Measurements from ENCODE around the gene MRPL49.
A peak's percentile ranks its signal among the peaks of the same experiment; 100 is the strongest.

MRPL49 gene

DNA sequence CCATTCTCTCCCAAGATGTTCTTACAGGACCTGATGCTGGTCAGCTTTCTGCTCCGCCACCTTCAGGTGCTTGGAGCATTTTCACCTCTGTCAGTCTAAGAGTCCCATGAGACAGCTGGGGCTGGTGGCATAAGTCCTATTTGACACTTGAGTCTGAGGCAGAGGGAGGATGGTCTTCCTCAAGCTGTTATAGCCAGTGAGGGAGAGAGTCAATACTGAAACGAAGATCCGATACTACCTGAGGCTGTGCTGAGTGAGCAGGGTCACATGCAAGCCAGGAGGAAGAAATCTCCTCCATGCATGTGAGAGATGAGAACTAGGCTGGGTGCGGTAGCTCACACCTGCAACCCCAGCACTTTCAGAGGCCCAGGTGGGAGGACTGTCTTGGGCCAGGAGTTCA is 32.5 kb upstream of the MRPL49 start:
- in situ Hi-C loops (cut with HindIII; ENCODE audit: low sequenced_read_pairs), result no loop called here
- no peak for TF ChIP-seq CTCF (IDR thresholded peaks at IDR 0.05; ENCODE audit: low read depth, low read length)
- H3K4me3 ChIP-seq (ENCODE audit: low read depth, low read length), result no peak overlapping the region
- DNase-seq (ENCODE audit: low read depth, low spot score), result no peak

DNA sequence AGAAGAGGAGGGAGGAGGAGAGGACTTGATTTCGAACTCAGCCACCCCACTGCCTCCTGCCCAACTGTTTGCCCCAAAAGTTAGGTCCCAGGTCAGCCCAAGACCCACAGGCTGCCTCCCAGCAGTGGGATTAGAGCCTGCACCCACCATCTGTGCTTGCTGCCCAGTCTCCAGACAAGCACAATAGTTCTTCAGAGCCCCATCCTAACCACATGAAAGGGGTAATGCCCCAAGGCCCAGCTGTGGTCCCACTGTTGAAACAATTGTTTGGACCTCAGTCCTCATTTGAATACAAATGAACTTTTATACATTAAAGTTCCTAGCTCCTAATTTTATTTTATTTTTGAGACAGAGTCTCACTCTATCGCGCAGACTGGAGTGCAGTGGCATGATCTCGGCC is 31.5 kb upstream of the MRPL49 start:
- TF ChIP-seq CTCF (IDR thresholded peaks at IDR 0.05; ENCODE audit: low read depth, low read length), result no peak
- in situ Hi-C loops (cut with HindIII; ENCODE audit: low sequenced_read_pairs), result no loop called here
- no peak overlapping the region for H3K4me3 ChIP-seq (ENCODE audit: low read depth, low read length)
- DNase-seq (ENCODE audit: low read depth, low spot score), result no peak

DNA sequence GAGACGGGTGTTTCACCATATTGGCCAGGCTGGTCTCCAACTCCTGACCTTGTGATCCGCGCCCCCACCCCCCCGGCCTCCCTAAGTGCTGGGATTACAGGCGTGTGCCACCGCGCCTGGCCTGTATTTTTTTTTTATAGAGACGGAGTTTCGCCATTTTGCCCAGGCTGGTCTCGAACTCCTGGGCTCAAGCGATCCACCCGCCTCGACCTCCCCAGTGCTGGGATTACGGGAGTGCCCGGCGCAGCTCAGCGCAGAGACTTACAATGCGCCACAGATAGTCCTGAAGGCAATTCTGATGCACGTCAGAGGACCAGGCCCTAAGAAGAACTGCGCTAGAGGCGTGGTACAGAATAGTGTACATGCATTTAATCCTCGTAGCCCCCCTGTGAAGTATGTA is 26.7 kb upstream of the MRPL49 start:
- DNase-seq (ENCODE audit: low read depth, low spot score), result peak; percentile 3
- H3K4me3 ChIP-seq (ENCODE audit: low read depth, low read length), result peak overlapping the region; percentile 77
- in situ Hi-C loops (cut with HindIII; ENCODE audit: low sequenced_read_pairs), result no loop called here
- TF ChIP-seq CTCF (IDR thresholded peaks at IDR 0.05; ENCODE audit: low read depth, low read length), result no peak

- in situ Hi-C loops (cut with HindIII; ENCODE audit: low sequenced_read_pairs), result no loop called here
Observed at GRCh38 chr11:65095974-65096806, 25.9 kb upstream of the MRPL49 start, which contains the start of gene VPS51. TSS of gene VPS51 (plus strand) at chr11:65096214. CDS start at chr11:65096251, 37 bp downstream.

GRCh38 chr11:65096926-65097325 is 25.2 kb upstream of the MRPL49 start:
- H3K4me3 ChIP-seq (ENCODE audit: low read depth, low read length), result peak overlapping the region; percentile 77
- no peak for TF ChIP-seq CTCF (IDR thresholded peaks at IDR 0.05; ENCODE audit: low read depth, low read length)
- in situ Hi-C loops (cut with HindIII; ENCODE audit: low sequenced_read_pairs), result no loop called here
- no peak for DNase-seq (ENCODE audit: low read depth, low spot score)

More at GRCh38 chr11:65095974-65096806, 25.9 kb upstream of the MRPL49 start, which contains the start of gene VPS51:
- H3K4me3 ChIP-seq (ENCODE audit: low read depth, low read length), result peak within 1 kb of the TSS; percentile 77
- no peak for TF ChIP-seq CTCF (IDR thresholded peaks at IDR 0.05; ENCODE audit: low read depth, low read length)
- peak; percentile 88 for DNase-seq (ENCODE audit: low read depth, low spot score)

DNA sequence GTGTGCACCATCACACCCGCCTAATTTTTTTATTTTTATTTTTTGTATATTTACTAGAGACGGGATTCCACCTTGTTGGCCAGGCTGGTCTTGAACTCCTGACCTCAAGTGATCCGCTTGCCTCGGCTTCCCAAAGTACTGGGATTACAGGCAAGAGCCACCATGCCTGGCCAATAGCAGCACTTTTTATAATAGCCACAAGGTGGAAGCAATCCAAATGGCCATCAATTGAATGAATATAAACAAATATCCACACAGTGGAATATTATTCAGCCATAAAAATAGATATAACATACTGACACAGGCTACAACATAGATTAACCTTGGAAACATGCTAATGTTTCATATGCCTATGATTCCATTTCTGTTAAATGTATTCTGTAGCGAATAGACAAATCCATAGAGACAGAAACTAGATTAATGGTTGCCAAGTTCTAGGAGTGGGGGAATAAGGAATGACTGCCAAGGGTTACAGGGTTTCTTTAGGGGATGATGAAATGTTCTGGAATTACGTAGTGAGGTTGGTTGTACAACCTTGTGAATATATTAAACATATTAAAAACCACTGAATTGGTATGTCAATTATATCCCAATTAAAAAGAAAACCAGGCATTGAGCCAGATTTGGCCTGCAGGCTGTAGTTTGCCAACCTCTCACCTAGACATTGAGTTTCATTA is 21.3 kb upstream of the MRPL49 start:
- TF ChIP-seq CTCF (IDR thresholded peaks at IDR 0.05; ENCODE audit: low read depth, low read length), result no peak
- DNase-seq (ENCODE audit: low read depth, low spot score), result no peak
- in situ Hi-C loops (cut with HindIII; ENCODE audit: low sequenced_read_pairs), result no loop called here
- H3K4me3 ChIP-seq (ENCODE audit: low read depth, low read length), result no peak overlapping the region
